ENCODE data around the gene PTPRD. TPM values are rescaled to one million over a fixed set of nuclear protein-coding genes. Genes with fewer than 3 reads are reported as not detected.

PTPRD gene
- total and polyA plus RNA-seq, 2 of the 4 experiments (the other 2 are of a cell fraction), result 0.07 to 0.18 TPM

- no peak overlapping the region for H3K27ac ChIP-seq (ENCODE audit: insufficient read depth, low read length)
- H3K56ac ChIP-seq (ENCODE audit: extremely low read depth, insufficient read depth, low read length), result no peak overlapping the region
- no peaks in the 10 kb centered on the region for H3K27me3 ChIP-seq (ENCODE audit: control insufficient read depth, insufficient read depth, low read length)
- no peaks in the 10 kb centered on the region for H3K9me3 ChIP-seq (ENCODE audit: control insufficient read depth, insufficient read depth, low read length)
- no peak overlapping the region for H4K8ac ChIP-seq (ENCODE audit: low read depth in 2 of 2, low read length in 2 of 2)
- H3K4ac ChIP-seq (ENCODE audit: low read depth, low read length), result no peak overlapping the region
- no peak overlapping the region for H2BK120ac ChIP-seq (ENCODE audit: low read depth, low read length)
- no peak for DNase-seq
- H4K91ac ChIP-seq (ENCODE audit: insufficient read depth, low read depth, low read length), result no peak overlapping the region
- no peak overlapping the region for H3K4me3 ChIP-seq (ENCODE audit: insufficient read depth, low read depth, low read length)
- no peak overlapping the region for H4K5ac ChIP-seq (ENCODE audit: low read depth, low read length)
- H3K79me1 ChIP-seq (ENCODE audit: low read depth in 1 of 2, low read length in 2 of 2), result no peaks in the 10 kb centered on the region
- no peak overlapping the region for H3K4me2 ChIP-seq (ENCODE audit: low read depth, low read length)
- H3K9me1 ChIP-seq (ENCODE audit: insufficient read depth, low read length), result no peaks in the 10 kb centered on the region
- H3K9ac ChIP-seq (ENCODE audit: low read depth, low read length), result no peak overlapping the region
- no peak overlapping the region for H2AFZ ChIP-seq (replicated peaks; ENCODE audit: low read length, poor library complexity)
- ChIA-PET POLR2A (ENCODE audit: unreplicated experiment) (no interaction called here), CTCF (no interaction called here)
- H2BK20ac ChIP-seq (ENCODE audit: low read depth, low read length), result no peak overlapping the region
- no peak overlapping the region for H3K14ac ChIP-seq (replicated peaks; ENCODE audit: low read depth, low read length)
- no peak overlapping the region for H2AK9ac ChIP-seq (replicated peaks; ENCODE audit: low read depth, low read length, poor library complexity)
- WGBS, 2 experiments (ENCODE audit: extremely low coverage in 2 of 2, insufficient read length in 1 of 2), result no CpG with 5 or more reads among the region's 7 CpGs
- dilution Hi-C loops (cut with HindIII; ENCODE audit: low sequenced_read_pairs, unreplicated experiment) (no loop called here), in situ Hi-C loops (cut with MboI; ENCODE audit: low sequenced_read_pairs) (no loop called here), intact Hi-C loops (cut with micrococcal nuclease) (no loop called here)
- no peaks in the 10 kb centered on the region for H3K36me3 ChIP-seq (ENCODE audit: control insufficient read depth, insufficient read depth, low read length)
- H2AK5ac ChIP-seq (ENCODE audit: low read depth, low read length), result no peak overlapping the region
- H2BK5ac ChIP-seq (ENCODE audit: low read depth, low read length, poor library complexity, severe bottlenecking), result no peak overlapping the region
- no peaks in the 10 kb centered on the region for H3K4me1 ChIP-seq (ENCODE audit: control insufficient read depth, insufficient read depth, low read length)
- H2BK15ac ChIP-seq (ENCODE audit: low read depth, low read length), result no peak overlapping the region
- no peak for TF ChIP-seq CEBPB (IDR thresholded peaks at IDR 0.05; ENCODE audit: low read depth, low read length)
- TF ChIP-seq, protein P1, sequence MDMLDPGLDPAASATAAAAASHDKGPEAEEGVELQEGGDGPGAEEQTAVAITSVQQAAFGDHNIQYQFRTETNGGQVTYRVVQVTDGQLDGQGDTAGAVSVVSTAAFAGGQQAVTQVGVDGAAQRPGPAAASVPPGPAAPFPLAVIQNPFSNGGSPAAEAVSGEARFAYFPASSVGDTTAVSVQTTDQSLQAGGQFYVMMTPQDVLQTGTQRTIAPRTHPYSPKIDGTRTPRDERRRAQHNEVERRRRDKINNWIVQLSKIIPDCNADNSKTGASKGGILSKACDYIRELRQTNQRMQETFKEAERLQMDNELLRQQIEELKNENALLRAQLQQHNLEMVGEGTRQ (IDR thresholded peaks at IDR 0.05; ENCODE audit: low read depth, low read length), result no peak
- TF ChIP-seq CHD1 (IDR thresholded peaks at IDR 0.05; ENCODE audit: low read depth, low read length), result no peak
- no peak for TF ChIP-seq RFX5 (IDR thresholded peaks at IDR 0.05; ENCODE audit: low read depth, low read length)
- no peak for TF ChIP-seq POLR2A (IDR thresholded peaks at IDR 0.05; ENCODE audit: low read depth, low read length)
- no peak for TF ChIP-seq SMC3 (IDR thresholded peaks at IDR 0.05; ENCODE audit: low read depth, low read length)
- TF ChIP-seq ELK1 (IDR thresholded peaks at IDR 0.05; ENCODE audit: borderline replicate concordance, low read depth, low read length), result no peak
- no peak for TF ChIP-seq BHLHE40 (IDR thresholded peaks at IDR 0.05; ENCODE audit: low read depth, low read length)
- TF ChIP-seq MAZ (IDR thresholded peaks at IDR 0.05; ENCODE audit: borderline replicate concordance, low read depth, low read length), result no peak
- no peak for TF ChIP-seq FOS (IDR thresholded peaks at IDR 0.05; ENCODE audit: low read depth, low read length)
- TF ChIP-seq RAD21 (IDR thresholded peaks at IDR 0.05; ENCODE audit: low read length), result no peak
- no peak for TF ChIP-seq RCOR1 (IDR thresholded peaks at IDR 0.05; ENCODE audit: insufficient replicate concordance, low read length)
- TF ChIP-seq MXI1 (IDR thresholded peaks at IDR 0.05; ENCODE audit: borderline replicate concordance, low read depth, low read length), result no peak
- no peak overlapping the region for H3K18ac ChIP-seq (ENCODE audit: low read depth, low read length)
- H3K23ac ChIP-seq (ENCODE audit: low read depth, low read length), result no peak overlapping the region
- ATAC-seq (ENCODE audit: low read depth), result no peak
- no peaks in the 10 kb centered on the region for H4K20me1 ChIP-seq (ENCODE audit: insufficient read depth, low read length)
- no TSS peak for BruUV-seq (replicated peaks)
Observed at GRCh38 chr9:10079284-10079964, 533.4 kb downstream of the PTPRD start.
